B cell (primary cell): ENCODE data around the gene CARHSP1. TPM values are rescaled to one million over a fixed set of nuclear protein-coding genes. Genes with fewer than 3 reads are reported as not detected.

Source experiments
- ATAC-seq: fragments of 200-7000 bp; cut with Tn5 transposase; one replicate; pipeline ENCODE4 v1.10.0; 2021; ENCODE audit warnings: low read depth, mild to moderate bottlenecking, moderate number of reproducible peaks, moderate library complexity
- CTCF ChIA-PET: fragments of 350-600 bp; sonication (Branson Sonifier 250); formaldehyde crosslinking; loops from one replicate; lab custom pipeline; 2021; ENCODE audit warnings: antibody characterized with exemption, inconsistent platforms; lab: Charles Lee
- POLR2A ChIA-PET: fragments of 350-600 bp; sonication (Branson Sonifier 250); formaldehyde crosslinking; loops from one replicate; lab custom pipeline; 2021; ENCODE audit warnings: antibody characterized with exemption; lab: Charles Lee
- DNase-seq: peaks from one replicate; pipeline ENCODE4 v3.0.0; 2013
- H2AFZ ChIP-seq: 2 replicates; pipeline ENCODE4 v1.6.1; 2012; ENCODE audit warnings: mild to moderate bottlenecking, low read depth, low read length; ENCODE audit not compliant: insufficient read depth, poor library complexity, severe bottlenecking
- H3K27ac ChIP-seq, 2 donors: 1 replicate in 1 of 2; 2 replicates in 1 of 2; pipeline ENCODE4 v1.5.1; 2012 to 2013; ENCODE audit warnings: low read length in 2 of 2, mild to moderate bottlenecking in 2 of 2, moderate library complexity in 1 of 2
- H3K27me3 ChIP-seq, 4 experiments: fragments of 200-600 bp in 1 of 4; sonication (generic) in 1 of 4; replicated peaks in 1 of 4; 1 replicate in 2 of 4; 2 replicates in 2 of 4; pipeline versions ENCODE4 v1.6.1 to v1.7.0; 2013 to 2016; ENCODE audit warnings: low read length in 3 of 4, mild to moderate bottlenecking in 2 of 4, mixed read lengths in 1 of 4, moderate library complexity in 1 of 4; ENCODE audit not compliant: insufficient read depth in 4 of 4, control insufficient read depth in 3 of 4; ENCODE audit errors: control extremely low read depth in 1 of 4
- H3K36me3 ChIP-seq, 2 experiments: replicated peaks in 1 of 2; 1 replicate in 1 of 2; 2 replicates in 1 of 2; pipeline versions ENCODE4 v1.6.1 to v1.7.1; 2013; ENCODE audit warnings: low read length in 1 of 2; ENCODE audit not compliant: insufficient read depth in 2 of 2, control insufficient read depth in 1 of 2; ENCODE audit errors: control extremely low read depth in 1 of 2, extremely low read depth in 1 of 2
- H3K4me1 ChIP-seq, 2 donors: fragments of 200-600 bp in 1 of 2; sonication (generic) in 1 of 2; 1 replicate in 1 of 2; 2 replicates in 1 of 2; pipeline versions ENCODE4 v1.5.1 to v1.6.1; 2013 to 2017; ENCODE audit warnings: low read length in 2 of 2; ENCODE audit not compliant: control insufficient read depth in 2 of 2, insufficient read depth in 2 of 2
- H3K4me2 ChIP-seq: replicated peaks from 2 replicates; pipeline ENCODE3; 2012; ENCODE audit warnings: mild to moderate bottlenecking, low read depth, low read length; ENCODE audit not compliant: poor library complexity, severe bottlenecking
- H3K4me3 ChIP-seq, 5 experiments: fragments of 200-600 bp in 1 of 5; sonication (generic) in 1 of 5; 1 replicate in 3 of 5; 2 replicates in 2 of 5; pipeline versions ENCODE4 v1.5.1 to v1.7.0; 2011 to 2016; ENCODE audit warnings: low read length in 4 of 5, mild to moderate bottlenecking in 4 of 5, low read depth in 2 of 5, control low read depth in 1 of 5, moderate library complexity in 1 of 5; ENCODE audit not compliant: insufficient read depth in 1 of 5; ENCODE audit errors: control extremely low read depth in 1 of 5, extremely low read depth in 1 of 5
- H3K79me2 ChIP-seq: fragments of 200-600 bp; sonication (generic); one replicate; pipeline ENCODE4 v1.6.0; 2016; ENCODE audit warnings: low read length; ENCODE audit not compliant: control insufficient read depth, insufficient read depth
- H3K9ac ChIP-seq: fragments of 200-600 bp; sonication (generic); 2 replicates; pipeline ENCODE4 v1.6.1; 2017; ENCODE audit warnings: mild to moderate bottlenecking, low read length, moderate library complexity
- H3K9me3 ChIP-seq, 3 donors: one replicate each; pipeline versions ENCODE4 v1.6.1 to v1.7.1; 2013; ENCODE audit warnings: low read length in 2 of 3; ENCODE audit not compliant: control insufficient read depth in 2 of 3, insufficient read depth in 1 of 3; ENCODE audit errors: control extremely low read depth in 1 of 3
- H4K20me1 ChIP-seq: 2 replicates; pipeline ENCODE4 v1.6.0; 2012; ENCODE audit warnings: mild to moderate bottlenecking, low read length; ENCODE audit not compliant: insufficient read depth, control insufficient read depth, poor library complexity, severe bottlenecking
- H3K27ac Mint-ChIP-seq: one replicate; pipeline ENCODE4 v1.8.0; 2021; ENCODE audit warnings: mixed read lengths
- H3K27me3 Mint-ChIP-seq: one replicate; pipeline ENCODE4 v1.8.0; 2021; ENCODE audit warnings: mixed read lengths
- H3K4me1 Mint-ChIP-seq: one replicate; pipeline ENCODE4 v1.8.0; 2021; ENCODE audit warnings: mixed read lengths
- H3K4me3 Mint-ChIP-seq: one replicate; pipeline ENCODE4 v1.8.0; 2021; ENCODE audit warnings: mixed read lengths
- H3K9me3 Mint-ChIP-seq: one replicate; pipeline ENCODE4 v1.8.0; 2022; ENCODE audit warnings: mixed read lengths; ENCODE audit not compliant: insufficient read depth
- CTCF ChIP-seq: fragments of 200-600 bp; IDR thresholded peaks from one replicate; pipeline ENCODE4 v1.8.0; 2022; ENCODE audit warnings: antibody characterized with exemption, mild to moderate bottlenecking
- EZH2 ChIP-seq: IDR thresholded peaks from 2 replicates; pipeline ENCODE4 v1.6.1; 2012; ENCODE audit warnings: borderline replicate concordance, low read depth, mild to moderate bottlenecking, moderate library complexity, low read length; ENCODE audit not compliant: insufficient read depth, poor library complexity, severe bottlenecking
- WGBS: methylation state at CpG from one replicate; pipeline ENCODE4 v1.1.5; 2013; ENCODE audit warnings: missing lambda C conversion rate; ENCODE audit not compliant: insufficient coverage; 5-methylcytosine and 5-hydroxymethylcytosine counted together
- intact Hi-C: fragments of 100-400 bp; cut with micrococcal nuclease; formaldehyde crosslinking; loops from one replicate; pipeline ENCODE4 v1.10.0; 2022
- polyA plus RNA-seq: library from polyadenylated mRNA; depleted of rRNA; stranded (reverse); fragments of >200 nt; gene quantifications from 2 replicates; pipeline ENCODE4 v1.2.3, GENCODE V29; 2012
- total RNA-seq, 2 donors: library from RNA; stranded (reverse); fragments of 120-200 nt in 1 of 2; gene quantifications; 1 replicate in 1 of 2; 2 replicates in 1 of 2; pipeline versions ENCODE4 v1.2.3 to v1.2.4, GENCODE V29; 2013 to 2022

The CARHSP1 gene
- total and polyA plus RNA-seq, 2 donors (not counting 1 experiment from before 2014, with no cell fraction given): 26.5 to 63.1 TPM

- no peaks in the 10 kb centered on the region for H3K4me1 ChIP-seq
- ChIA-PET POLR2A (no interaction called here), CTCF (interaction anchor here (1.1 to 1.6 kb wide), 2 partner anchors 11 to 102 kb away, joined by 3 to 6 read pairs; no protein-coding TSS in a partner anchor)
- H3K4me1 Mint-ChIP-seq: no peaks in the 10 kb centered on the region
- peaks cover 74% of the 10 kb centered on the region for H4K20me1 ChIP-seq
- H3K9me3 Mint-ChIP-seq: no peaks in the 10 kb centered on the region
- no peak overlapping the region for H3K4me3 Mint-ChIP-seq
- no peak for TF ChIP-seq EZH2
- TF ChIP-seq CTCF: no peak
- intact Hi-C loops: no loop called here
- no peak for DNase-seq
- no peak overlapping the region for H3K4me3 ChIP-seq
- no peak overlapping the region for H3K27ac Mint-ChIP-seq
- H3K27me3 Mint-ChIP-seq: no peaks in the 10 kb centered on the region
- no peak overlapping the region for H3K4me2 ChIP-seq
- no peak overlapping the region for H3K9ac ChIP-seq
- H3K9me3 ChIP-seq: no peaks in the 10 kb centered on the region
- H3K27ac ChIP-seq: no peak overlapping the region
- H3K36me3 ChIP-seq: peaks cover 3 to 95% of the 10 kb centered on the region in 2 experiments
- H3K27me3 ChIP-seq: no peaks in the 10 kb centered on the region
- H2AFZ ChIP-seq: no peak overlapping the region
- no peak for ATAC-seq
- WGBS: 100% methylated on average over 1 of the region's 4 CpGs
- peaks cover 39% of the 10 kb centered on the region for H3K79me2 ChIP-seq
Observed at GRCh38 chr16:8907096-8907495, 38.3 kb upstream of the CARHSP1 start.

DNA sequence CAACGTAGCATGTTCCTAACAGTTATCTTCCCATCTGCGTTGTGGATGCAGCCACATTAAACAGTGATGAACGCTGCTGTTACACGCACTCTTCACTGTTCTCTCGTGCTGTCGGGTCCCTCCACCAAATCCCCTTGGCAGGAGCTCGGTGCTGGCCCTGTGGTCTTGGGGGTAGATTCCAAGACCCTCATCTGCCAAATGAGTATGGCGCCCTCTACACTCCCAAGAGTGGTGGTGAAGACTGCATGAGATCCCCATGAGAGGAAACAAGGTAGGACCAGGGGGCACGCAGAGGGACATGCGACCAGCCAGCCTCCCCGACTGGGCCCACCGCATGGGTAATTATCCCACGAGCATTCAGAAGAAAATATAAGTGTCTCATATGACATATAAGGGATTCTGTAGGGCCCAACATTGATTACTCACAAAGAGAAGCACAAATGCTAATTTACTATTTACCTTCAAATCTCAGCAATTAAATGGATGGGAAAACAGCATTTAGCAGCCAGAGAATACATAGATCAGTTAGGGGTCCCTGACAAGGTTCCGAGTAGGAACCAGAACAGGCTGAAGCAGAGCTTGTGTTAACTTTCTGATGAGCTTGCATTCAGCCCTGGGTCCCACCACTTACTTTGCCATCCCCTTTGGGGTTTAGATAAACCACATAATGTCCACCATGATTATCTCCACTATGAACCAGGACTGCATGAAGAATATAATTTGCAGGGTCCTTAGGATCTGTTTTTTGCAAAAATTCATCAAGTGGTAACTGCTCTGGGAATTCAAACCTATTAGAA is 37.2 kb upstream of the CARHSP1 start:
- ATAC-seq (no peak), DNase-seq (no peak)
- Mint-ChIP-seq H3K4me3 (no peak overlapping the region), H3K4me1 (no peaks in the 10 kb centered on the region), H3K27ac (no peak overlapping the region), H3K27me3 (no peaks in the 10 kb centered on the region), H3K9me3 (no peaks in the 10 kb centered on the region)
- WGBS: 97% methylated on average over 9 of the region's 14 CpGs
- intact Hi-C loops: loop anchor here (1.0 kb wide), 2 partner anchors 102 to 127 kb away; no protein-coding TSS in a partner anchor
- TF ChIP-seq CTCF (no peak), EZH2 (no peak)
- CTCF ChIA-PET: interaction anchor here (1.0 to 2.0 kb wide), 6 partner anchors 8 to 227 kb away, joined by 3 to 6 read pairs (median 3); no protein-coding TSS in a partner anchor
- H3K79me2 ChIP-seq: peaks cover 28% of the 10 kb centered on the region
- H3K4me3 ChIP-seq: no peak overlapping the region
- no peaks in the 10 kb centered on the region for H3K9me3 ChIP-seq
- H4K20me1 ChIP-seq: peaks cover 72% of the 10 kb centered on the region
- no peaks in the 10 kb centered on the region for H3K4me1 ChIP-seq
- H3K27me3 ChIP-seq: no peaks in the 10 kb centered on the region
- H3K4me2 ChIP-seq: no peak overlapping the region
- H3K27ac ChIP-seq: no peak overlapping the region
- POLR2A ChIA-PET: no interaction called here
- H3K36me3 ChIP-seq: peaks cover 2 to 95% of the 10 kb centered on the region in 2 experiments
- no peak overlapping the region for H2AFZ ChIP-seq
- H3K9ac ChIP-seq: no peak overlapping the region
